Right lobe of liver (tissue), 6 donors: ENCODE measurements around the gene ARID4B. TPM values are rescaled to one million over a fixed set of nuclear protein-coding genes. Genes with fewer than 3 reads are reported as not detected.

Source experiments
- ATAC-seq, 4 donors: fragments of 200-7000 bp; cut with Tn5 transposase; one replicate each; pipeline ENCODE4 v1.9.1; 2020; ENCODE audit warnings: mild to moderate bottlenecking in 4 of 4, moderate library complexity in 4 of 4
- DNase-seq, 3 donors: peaks; one replicate each; pipeline ENCODE4 v3.0.0-alpha.2; 2020
- H3K27ac ChIP-seq, 3 donors: fragments of 200-600 bp; one replicate each; pipeline ENCODE4 v1.8.0; 2022
- H3K27me3 ChIP-seq, 2 donors: fragments of 200-600 bp; one replicate each; pipeline ENCODE4 v1.8.0; 2022
- H3K36me3 ChIP-seq, 4 donors: fragments of 200-600 bp; sonication (generic) in 1 of 4; one replicate each; pipeline versions ENCODE4 v1.5.1 to v1.8.0; 2017 to 2022; ENCODE audit warnings: control low read depth in 1 of 4
- H3K4me1 ChIP-seq, 4 donors: fragments of 200-600 bp; sonication (generic) in 1 of 4; one replicate each; pipeline versions ENCODE4 v1.5.1 to v1.8.0; 2017 to 2022; ENCODE audit warnings: control low read depth in 1 of 4
- H3K4me3 ChIP-seq, 3 donors: fragments of 200-600 bp; one replicate each; pipeline ENCODE4 v1.8.0; 2022
- H3K9me3 ChIP-seq, 4 donors: fragments of 200-600 bp; sonication (generic) in 1 of 4; one replicate each; pipeline versions ENCODE4 v1.5.1 to v1.8.0; 2017 to 2022; ENCODE audit warnings: control low read depth in 1 of 4
- POLR2A ChIP-seq: fragments of 450-650 bp; IDR thresholded peaks from one replicate; pipeline ENCODE4 v1.6.1; 2017; ENCODE audit warnings: antibody characterized with exemption, mild to moderate bottlenecking
- WGBS: methylation state at CpG from one replicate; pipeline ENCODE4 v1.1.6; 2018; ENCODE audit warnings: low coverage, low lambda C conversion rate; ENCODE audit not compliant: insufficient coverage; ENCODE audit errors: missing lambda C conversion rate; 5-methylcytosine and 5-hydroxymethylcytosine counted together
- intact Hi-C, 2 donors: fragments of 100-400 bp; cut with DNase I; formaldehyde crosslinking; loops; one replicate each; pipeline versions ENCODE4 v1.11.2 to v1.14.1; 2022
- total RNA-seq, 6 experiments: library from RNA; depleted of rRNA in 2 of 6; stranded (reverse); fragments of >200 nt in 2 of 6; fragmentation: NEBNext Ultra II Directional in 3 of 6; extraction: Animal tissue kit (Norgen Biotek cat#: 25700) in 3 of 6; gene quantifications; one replicate each; pipeline versions ENCODE4 v1.1.0 to v1.2.4, GENCODE V29; 2016 to 2023
- TF ChIP-seq, protein P1 (sequence below), 4 donors: fragments of 200-600 bp in 3 of 4; fragments of 450-650 bp in 1 of 4; IDR thresholded peaks; one replicate each; pipeline versions ENCODE4 v1.5.1 to v1.8.0; 2016 to 2022; ENCODE audit warnings: antibody characterized with exemption in 4 of 4, mild to moderate bottlenecking in 2 of 4
- donor health status: DM: no; HTN: yes; CAD: no.
- donor health status: DM: no; HTN: no; CAD: no.
- donor health status: DM: no; HTN: no; CAD: no.
- donor health status: DM: no; HTN: yes; CAD: no.
- donor health status: DM: no; HTN: yes; CAD: no.

The ARID4B gene
- total RNA-seq, 6 experiments from 2014 or later: 8.0 to 16.2 (median 11.4) TPM

DNA sequence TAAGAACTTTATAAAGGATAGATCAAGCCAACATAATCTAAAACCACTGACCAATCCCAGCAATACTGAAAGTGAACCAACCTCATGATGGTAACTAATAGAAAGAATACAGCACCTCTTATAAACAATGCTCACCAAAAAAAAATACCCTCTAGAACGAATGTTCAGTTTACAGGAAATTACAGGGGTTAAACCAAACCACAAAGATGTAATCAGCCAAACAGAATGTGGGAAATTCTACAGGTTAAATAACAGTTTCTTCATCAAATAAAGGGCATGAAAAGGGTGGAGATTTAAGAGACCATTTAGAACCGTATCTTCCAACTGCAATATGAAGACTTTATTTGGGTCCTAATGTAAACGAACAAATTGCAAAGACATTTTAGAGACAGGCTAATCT is 30.4 kb downstream of the ARID4B start:
- ATAC-seq (peak in 2 of 4 donors; percentile 17 to 65), DNase-seq (no peak)
- Histone ChIP-seq H3K9me3 (no peaks in the 10 kb centered on the region), H3K27ac (peak overlapping the region in 1 of 3 donors; percentile 0), H3K4me3 (no peak overlapping the region), H3K4me1 (peaks cover 0 to 16% (median 5%) of the 10 kb centered on the region in 4 donors), H3K36me3 (no peaks in the 10 kb centered on the region), H3K27me3 (no peaks in the 10 kb centered on the region)
- no peak for TF ChIP-seq POLR2A
- TF ChIP-seq, protein P1, sequence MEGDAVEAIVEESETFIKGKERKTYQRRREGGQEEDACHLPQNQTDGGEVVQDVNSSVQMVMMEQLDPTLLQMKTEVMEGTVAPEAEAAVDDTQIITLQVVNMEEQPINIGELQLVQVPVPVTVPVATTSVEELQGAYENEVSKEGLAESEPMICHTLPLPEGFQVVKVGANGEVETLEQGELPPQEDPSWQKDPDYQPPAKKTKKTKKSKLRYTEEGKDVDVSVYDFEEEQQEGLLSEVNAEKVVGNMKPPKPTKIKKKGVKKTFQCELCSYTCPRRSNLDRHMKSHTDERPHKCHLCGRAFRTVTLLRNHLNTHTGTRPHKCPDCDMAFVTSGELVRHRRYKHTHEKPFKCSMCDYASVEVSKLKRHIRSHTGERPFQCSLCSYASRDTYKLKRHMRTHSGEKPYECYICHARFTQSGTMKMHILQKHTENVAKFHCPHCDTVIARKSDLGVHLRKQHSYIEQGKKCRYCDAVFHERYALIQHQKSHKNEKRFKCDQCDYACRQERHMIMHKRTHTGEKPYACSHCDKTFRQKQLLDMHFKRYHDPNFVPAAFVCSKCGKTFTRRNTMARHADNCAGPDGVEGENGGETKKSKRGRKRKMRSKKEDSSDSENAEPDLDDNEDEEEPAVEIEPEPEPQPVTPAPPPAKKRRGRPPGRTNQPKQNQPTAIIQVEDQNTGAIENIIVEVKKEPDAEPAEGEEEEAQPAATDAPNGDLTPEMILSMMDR (IDR thresholded peaks at IDR 0.05): no peak
- WGBS: 57% methylated on average over 3 of the region's 3 CpGs
- intact Hi-C loops: no loop called here

DNA sequence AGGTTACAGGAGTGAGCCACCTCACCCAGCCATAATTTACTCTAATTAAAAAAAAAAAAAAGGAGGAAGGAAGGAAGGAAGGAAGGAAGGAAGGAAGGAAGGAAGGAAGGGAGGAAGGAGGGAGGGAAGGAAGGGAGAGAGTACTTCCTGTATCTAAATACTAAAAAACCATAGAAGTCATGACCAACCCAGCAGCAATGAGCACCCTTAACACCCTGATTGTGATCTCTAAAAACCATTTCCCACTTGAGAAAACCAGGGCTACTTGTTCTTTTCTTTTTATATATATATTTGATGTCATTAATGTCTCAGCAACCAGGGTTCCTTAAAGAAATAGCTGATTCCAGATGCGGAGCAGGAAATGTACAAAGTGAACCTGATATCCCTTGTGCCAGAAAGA is 31.2 kb downstream of the ARID4B start:
- TF ChIP-seq POLR2A: no peak
- TF ChIP-seq, protein P1 (IDR thresholded peaks at IDR 0.05): no peak
- Histone ChIP-seq H3K27me3 (no peaks in the 10 kb centered on the region), H3K36me3 (no peaks in the 10 kb centered on the region), H3K27ac (peak overlapping the region in 1 of 3 donors; percentile 16), H3K4me3 (no peak overlapping the region), H3K9me3 (no peaks in the 10 kb centered on the region), H3K4me1 (peaks cover 0 to 21% (median 5%) of the 10 kb centered on the region in 4 donors)
- intact Hi-C loops: no loop called here
- DNase-seq (no peak), ATAC-seq (no peak)
- 91% methylated on average over 1 of the region's 1 CpG for WGBS

DNA sequence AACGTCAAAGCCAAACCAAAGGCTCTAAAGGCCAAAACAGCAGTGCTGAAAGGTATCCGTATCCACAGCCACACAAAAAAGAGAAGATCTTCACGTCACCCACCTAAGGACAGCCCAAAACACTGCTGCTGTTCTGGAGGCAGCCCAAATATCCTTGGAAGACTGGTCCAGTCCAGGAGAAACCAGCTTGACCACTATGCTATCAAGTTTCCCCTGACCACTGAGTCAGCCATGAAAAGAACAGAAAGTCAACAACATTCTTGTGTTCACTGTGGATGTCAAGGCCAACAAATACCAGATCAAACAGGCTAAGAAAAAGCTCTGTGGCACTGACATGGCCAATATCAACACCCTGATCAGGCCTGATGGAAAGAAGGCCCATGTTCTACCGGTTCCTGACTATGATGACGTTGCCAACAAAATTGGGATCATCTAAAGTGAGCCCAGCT is 32.1 kb downstream of the ARID4B start:
- intact Hi-C loops: no loop called here
- no peak overlapping the region for H3K4me3 ChIP-seq
- WGBS: 73% methylated on average over 4 of the region's 5 CpGs
- H3K27ac ChIP-seq: no peak overlapping the region
- TF ChIP-seq, protein P1 (IDR thresholded peaks at IDR 0.05): no peak
- TF ChIP-seq POLR2A: no peak
- ATAC-seq (peak in 3 of 4 donors; percentile 47 to 67 (median 56)), DNase-seq (no peak)
- H3K4me1 ChIP-seq: peaks cover 0 to 21% (median 5%) of the 10 kb centered on the region in 4 donors
- no peaks in the 10 kb centered on the region for H3K9me3 ChIP-seq
- no peaks in the 10 kb centered on the region for H3K27me3 ChIP-seq
- H3K36me3 ChIP-seq: no peaks in the 10 kb centered on the region

DNA sequence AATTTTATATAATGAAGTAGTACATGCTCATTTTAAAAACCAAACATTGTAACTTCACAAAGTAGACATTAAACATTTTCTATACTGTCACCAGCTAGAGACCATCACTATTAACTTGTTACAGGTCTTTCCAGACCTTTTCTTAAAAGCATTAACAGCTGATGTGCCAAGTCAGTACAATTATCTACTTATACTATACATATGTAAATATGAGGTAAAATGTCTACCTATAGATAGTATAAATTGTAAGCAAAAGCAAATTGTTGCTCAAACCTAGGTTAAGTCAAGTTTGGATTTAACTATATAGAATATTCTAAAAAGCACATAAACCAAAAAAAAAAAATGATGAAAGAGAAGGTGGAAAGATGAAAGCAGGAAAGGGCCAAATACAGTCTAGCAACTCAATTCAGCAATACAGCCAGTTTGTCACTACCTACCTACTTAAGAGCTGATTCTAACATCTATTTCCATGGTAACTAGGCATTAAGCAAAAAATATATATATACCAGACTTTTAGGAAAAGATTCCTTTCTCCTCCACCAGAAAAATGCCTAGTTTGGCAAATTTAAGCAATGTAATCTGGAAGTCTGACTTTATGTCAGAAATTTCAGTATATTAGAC is 34.5 kb downstream of the ARID4B start:
- Histone ChIP-seq H3K4me3 (no peak overlapping the region), H3K9me3 (no peaks in the 10 kb centered on the region), H3K4me1 (peaks cover 0 to 9% (median 0%) of the 10 kb centered on the region in 4 donors), H3K27ac (no peak overlapping the region), H3K36me3 (no peaks in the 10 kb centered on the region), H3K27me3 (no peaks in the 10 kb centered on the region)
- DNase-seq (no peak), ATAC-seq (no peak)
- no peak for TF ChIP-seq POLR2A
- TF ChIP-seq, protein P1 (IDR thresholded peaks at IDR 0.05): no peak
- intact Hi-C loops: no loop called here
